Left colon (tissue), 2 donors: ENCODE data around the gene NNT. TPM values are rescaled to one million over a fixed set of nuclear protein-coding genes. Genes with fewer than 3 reads are reported as not detected.
"Not testable (repeated sequence)": the region's sequence is repeated elsewhere in the genome, so short reads cannot be mapped to it uniquely, and the experiment has no call there.

Source experiments
- ATAC-seq: fragments of 200-7000 bp; cut with Tn5 transposase; one replicate; pipeline ENCODE4 v1.9.1; 2020; ENCODE audit warnings: mild to moderate bottlenecking, moderate library complexity
- DNase-seq, 2 donors: peaks; one replicate each; pipeline ENCODE4 v3.0.0-alpha.2; 2020
- intact Hi-C, 2 donors: fragments of 100-400 bp; cut with DNase I in 1 of 2; cut with micrococcal nuclease in 1 of 2; formaldehyde crosslinking; loops; one replicate each; pipeline versions ENCODE4 v1.11.2 to v1.14.0; 2022; cut with DNase I, micrococcal nuclease
- total RNA-seq, 2 donors: library from RNA; stranded (reverse); fragmentation: NEBNext Ultra II Directional; extraction: Animal tissue kit (Norgen Biotek cat#: 25700); gene quantifications; one replicate each; pipeline ENCODE4 v1.2.1, GENCODE V29; 2021
- donor health status: DM: no; HTN: no; CAD: no.
- donor health status: DM: yes; HTN: yes; CAD: no.

NNT gene
- total RNA-seq, 2 donors from 2014 or later, result 110 to 146 TPM

DNA sequence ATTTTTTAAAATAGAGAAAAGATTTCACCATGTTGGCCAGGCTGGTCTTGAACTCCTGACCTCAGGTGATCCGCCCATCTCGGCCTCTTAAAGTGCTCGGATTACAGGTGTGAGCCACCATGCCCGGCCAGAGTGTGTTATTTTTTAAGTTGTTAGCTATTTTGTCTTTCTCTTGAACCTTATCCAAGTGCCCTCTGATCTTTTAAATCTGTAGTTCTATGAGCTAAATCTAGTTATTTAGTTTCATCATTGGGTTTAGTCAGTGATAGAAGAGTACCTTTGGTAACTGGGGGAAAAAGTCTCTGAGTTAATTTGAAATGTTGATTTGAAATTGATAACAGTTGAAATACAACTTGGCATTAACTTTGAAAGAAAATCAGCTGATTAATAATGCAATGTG is 88.3 kb downstream of the NNT start:
- ATAC-seq, result no peak
- no peak for DNase-seq
- intact Hi-C loops, result no loop called here

DNA sequence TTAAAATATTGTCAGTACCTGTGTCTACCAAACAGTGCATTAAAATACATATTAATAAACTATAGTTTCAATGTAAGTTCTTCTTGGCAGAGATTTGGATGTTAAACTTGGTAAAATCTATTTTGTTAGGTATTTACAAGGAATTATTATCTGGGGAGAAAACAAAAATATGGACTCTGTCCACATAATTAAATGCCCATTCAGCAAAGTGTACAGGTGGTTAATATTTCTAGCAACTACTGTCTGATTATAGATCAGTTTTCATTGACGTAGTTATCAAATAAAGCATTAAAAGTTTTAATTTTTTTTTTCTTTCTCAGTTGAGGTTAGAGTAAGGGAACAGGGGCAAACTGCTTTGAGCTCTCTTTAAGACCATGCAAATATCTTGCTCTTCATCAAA is 88.9 kb downstream of the NNT start:
- ATAC-seq (no peak), DNase-seq (no peak)
- intact Hi-C loops, result no loop called here

DNA sequence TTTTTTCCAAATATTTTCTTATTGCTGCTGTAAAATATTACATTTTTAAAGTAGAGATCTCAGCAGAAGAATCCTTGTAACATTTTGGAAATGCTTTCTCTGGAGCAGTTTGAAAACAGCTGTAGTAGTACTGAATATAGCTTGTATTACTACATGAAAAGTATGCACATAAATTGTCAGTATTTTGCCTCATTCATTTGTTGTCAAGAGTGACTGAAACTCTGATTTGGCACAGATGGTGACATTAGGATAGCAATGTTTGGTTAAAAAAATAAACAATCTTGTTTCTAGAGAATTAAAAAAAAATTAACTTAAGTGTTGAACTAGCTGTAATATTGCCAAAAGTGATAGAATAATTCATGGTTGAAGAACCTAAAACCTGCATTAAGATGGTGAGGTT is 90.4 kb downstream of the NNT start:
- intact Hi-C loops, result no loop called here
- ATAC-seq (no peak), DNase-seq (no peak)

DNA sequence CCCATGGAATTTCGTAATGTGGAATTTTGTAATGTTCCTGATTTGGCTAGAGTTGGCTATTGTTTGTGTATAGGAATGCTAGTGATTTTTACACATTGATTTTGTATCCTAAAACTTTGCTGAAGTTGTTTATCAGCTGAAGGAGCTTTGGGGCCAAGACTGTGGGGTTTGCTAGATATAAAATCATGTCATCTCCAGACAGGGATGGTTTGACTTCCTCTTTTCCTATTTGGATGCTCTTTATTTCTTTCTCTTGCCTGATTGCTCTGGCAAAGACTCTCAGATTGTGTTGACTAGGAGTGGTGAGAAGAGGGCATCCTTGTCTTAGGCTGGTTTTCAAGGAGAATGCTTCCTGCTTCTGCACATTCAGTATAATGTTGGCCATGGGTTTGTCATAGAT is 91.0 kb downstream of the NNT start:
- intact Hi-C loops, result no loop called here
- DNase-seq (no peak), ATAC-seq (no peak)

DNA sequence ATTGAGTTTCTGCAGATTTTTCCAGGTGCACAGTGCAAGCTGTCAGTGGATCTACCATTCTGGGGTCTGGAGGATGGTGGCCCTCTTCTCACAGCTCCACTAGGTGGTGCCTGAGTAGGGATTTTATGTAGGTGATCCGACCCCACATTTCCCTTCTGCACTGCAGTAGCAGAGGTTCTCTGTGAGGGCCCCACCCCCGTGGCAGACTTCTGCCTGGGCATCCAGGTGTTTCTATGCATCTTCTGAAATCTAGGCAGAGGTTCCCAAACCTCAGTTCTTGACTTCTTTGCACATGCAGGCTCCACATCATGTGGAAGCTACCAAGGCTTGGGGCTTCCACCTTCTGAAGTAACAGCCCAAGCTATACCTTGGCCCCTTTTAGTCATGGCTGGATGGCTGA is 93.5 kb downstream of the NNT start:
- intact Hi-C loops, ATAC-seq, DNase-seq: not testable (repeated sequence)

DNA sequence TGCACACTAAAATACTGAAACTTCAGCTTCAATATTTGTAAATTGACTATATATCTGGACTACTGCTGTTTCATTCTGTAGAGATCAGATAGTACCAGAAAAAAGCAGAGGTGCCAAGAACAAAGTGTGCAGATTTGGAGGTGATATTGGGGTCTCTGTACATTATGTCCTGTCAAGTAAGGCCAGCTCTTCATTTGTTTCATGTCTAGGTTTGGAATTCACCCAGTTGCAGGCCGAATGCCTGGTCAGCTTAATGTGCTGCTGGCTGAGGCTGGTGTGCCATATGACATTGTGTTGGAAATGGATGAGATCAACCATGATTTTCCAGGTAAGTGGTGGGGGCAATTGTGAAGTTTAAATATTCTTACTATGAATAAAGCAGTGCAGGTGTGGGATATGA is 96.9 kb downstream of the NNT start:
- intact Hi-C loops, result no loop called here
- no peak for DNase-seq
- no peak for ATAC-seq

DNA sequence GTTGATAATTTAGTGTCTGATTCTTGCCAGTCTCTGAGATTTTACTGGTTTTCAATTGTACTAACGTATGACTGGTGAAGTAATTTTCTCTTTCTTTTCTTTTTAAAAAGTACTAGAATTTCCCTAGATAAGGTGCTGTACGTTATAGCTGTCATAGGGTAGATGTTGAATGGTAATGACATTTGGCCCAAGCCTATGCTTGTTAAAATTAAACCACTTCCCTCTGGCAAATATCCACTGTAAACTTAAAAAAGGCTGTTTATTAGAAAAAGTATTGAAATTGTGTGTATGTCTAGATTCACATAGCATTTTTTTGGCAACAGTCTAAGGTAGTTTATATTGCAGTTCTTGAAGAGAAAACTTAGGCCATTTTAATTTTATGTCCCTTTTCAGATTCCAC is 97.6 kb downstream of the NNT start:
- DNase-seq (no peak), ATAC-seq (no peak)
- intact Hi-C loops, result no loop called here

DNA sequence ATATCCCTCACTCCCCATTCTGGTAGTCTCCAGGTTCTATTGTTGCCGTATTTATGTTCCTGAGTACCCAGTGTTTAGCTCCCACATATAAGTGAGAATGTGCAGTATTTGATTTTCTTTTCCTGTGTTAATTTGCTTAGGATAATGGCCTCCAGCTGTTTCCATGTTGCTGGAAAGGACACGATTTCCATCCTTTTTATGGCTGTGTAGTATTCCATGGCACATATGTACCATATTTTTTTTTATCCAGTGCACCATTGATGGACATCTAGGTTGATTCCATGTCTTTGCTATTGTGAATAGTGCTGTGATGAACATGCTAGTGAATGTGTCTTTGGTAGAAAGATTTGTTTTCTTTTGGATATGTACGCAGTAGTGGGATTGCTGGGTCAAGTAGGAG is 98.2 kb downstream of the NNT start:
- intact Hi-C loops, result no loop called here
- DNase-seq (no peak), ATAC-seq (no peak)

DNA sequence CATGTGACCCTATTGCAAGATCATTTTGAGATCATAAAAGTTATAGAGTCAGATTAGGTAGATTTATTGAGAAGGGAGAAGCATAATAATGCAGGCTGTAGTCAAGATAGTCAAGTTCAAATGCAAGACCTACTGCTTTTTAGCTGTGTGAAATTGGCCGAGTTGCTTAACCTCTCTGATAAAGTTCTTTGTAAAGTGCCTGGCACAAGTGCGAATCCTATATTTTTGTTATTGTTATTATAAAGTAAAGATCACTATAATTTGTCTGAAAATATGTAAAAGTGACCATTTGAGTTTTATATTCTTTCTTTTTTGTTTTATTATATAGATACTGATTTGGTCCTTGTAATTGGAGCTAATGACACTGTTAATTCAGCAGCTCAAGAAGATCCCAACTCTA is 99.3 kb downstream of the NNT start:
- ATAC-seq (no peak), DNase-seq (no peak)
- intact Hi-C loops, result no loop called here

DNA sequence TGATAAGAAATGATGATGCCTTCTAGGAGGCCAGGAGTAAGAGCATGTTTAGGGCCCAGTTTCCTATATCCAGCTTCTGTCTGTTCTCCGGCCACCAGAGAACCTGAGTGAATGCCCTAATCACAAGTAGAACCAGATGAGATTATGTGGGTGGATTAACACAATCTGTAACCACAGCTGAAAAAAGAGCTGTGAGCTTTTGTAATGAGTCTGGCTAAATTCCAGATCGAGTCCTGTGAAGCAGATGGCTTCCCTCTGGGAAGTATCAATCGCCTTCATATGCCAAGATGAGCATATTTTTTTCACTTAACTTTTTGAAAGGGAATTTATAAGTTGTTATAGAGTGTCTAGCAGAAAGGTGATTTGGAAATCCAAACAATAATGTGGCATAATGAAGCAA is 99.8 kb downstream of the NNT start:
- ATAC-seq (no peak), DNase-seq (no peak)
- intact Hi-C loops, result no loop called here

DNA sequence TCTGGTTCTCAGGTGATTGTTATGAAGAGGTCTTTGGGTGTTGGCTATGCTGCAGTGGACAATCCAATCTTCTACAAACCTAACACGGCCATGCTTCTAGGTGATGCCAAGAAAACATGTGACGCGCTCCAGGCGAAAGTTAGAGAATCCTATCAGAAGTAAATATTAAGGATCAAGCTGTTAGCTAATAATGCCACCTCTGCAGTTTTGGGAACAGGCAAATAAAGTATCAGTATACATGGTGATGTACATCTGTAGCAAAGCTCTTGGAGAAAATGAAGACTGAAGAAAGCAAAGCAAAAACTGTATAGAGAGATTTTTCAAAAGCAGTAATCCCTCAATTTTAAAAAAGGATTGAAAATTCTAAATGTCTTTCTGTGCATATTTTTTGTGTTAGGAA is 101.3 kb downstream of the NNT start:
- intact Hi-C loops, result no loop called here
- ATAC-seq, result no peak
- no peak for DNase-seq

DNA sequence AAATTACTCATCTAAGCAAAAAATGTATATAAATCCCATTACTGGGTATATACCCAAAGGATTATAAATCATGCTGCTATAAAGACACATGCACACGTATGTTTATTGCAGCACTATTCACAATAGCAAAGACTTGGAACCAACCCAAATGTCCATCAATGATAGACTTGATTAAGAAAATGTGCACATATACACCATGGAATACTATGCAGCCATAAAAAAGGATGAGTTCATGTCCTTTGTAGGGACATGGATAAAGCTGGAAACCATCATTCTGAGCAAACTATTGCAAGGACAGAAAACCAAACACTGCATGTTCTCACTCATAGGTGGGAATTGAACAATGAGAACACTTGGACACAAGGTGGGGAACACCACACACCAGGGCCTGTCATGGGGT is 103.6 kb downstream of the NNT start:
- DNase-seq, ATAC-seq, intact Hi-C loops: not testable (repeated sequence)

DNA sequence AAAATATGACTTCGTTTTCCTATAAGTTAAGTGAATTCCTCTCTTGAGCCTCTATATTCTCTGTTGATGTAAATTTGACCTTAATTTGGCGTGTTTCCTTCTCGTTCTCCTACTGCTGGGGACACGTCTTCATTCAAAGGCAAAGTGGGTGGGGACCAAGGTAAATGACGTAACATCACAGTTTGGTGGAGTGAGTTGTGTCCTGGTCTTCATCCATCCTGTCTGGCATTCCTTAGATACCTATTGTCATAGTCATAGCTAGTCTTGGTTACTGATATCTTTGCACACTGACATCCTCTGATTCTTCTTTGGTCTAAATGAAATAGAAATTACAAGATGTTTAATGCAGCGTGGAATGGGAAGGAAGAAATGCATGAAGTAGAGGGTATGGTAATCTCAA is 108.5 kb downstream of the NNT start:
- no peak for ATAC-seq
- intact Hi-C loops, result no loop called here
- DNase-seq, result no peak

DNA sequence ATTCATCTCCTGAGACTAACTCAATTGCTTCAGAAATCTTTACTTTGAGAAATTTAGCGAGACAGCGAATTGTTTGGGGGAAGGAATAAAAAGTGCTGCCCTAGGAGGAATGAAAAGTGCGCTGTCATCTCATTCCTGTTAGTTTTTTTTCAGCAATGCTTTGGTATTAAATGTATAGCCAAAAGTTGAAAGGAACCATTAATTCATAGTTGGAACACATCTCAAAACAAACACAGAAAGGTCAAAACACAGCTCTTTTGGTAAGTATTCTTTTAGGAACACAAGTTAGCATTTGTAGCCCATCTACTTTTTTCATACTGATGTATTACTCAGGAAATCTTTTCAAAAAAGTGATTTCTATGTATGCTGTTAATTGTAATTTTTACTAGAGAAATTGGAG is 109.1 kb downstream of the NNT start:
- no peak for DNase-seq
- ATAC-seq, result no peak
- intact Hi-C loops, result no loop called here

DNA sequence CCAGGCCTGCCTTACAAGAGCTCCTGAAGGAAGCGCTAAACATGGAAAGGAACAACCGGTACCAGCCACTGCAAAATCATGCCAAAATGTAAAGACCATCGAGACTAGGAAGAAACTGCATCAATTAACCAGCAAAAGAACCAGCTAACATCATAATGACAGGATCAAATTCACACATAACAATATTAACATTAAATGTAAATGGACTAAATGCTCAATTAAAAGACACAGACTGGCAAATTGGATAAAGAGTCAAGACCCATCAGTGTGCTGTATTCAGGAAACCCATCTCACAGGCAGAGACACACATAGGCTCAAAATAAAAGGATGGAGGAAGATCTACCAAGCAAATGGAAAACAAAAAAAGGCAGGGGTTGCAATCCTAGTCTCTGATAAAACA is 116.8 kb downstream of the NNT start:
- ATAC-seq, DNase-seq, intact Hi-C loops: not testable (repeated sequence)

DNA sequence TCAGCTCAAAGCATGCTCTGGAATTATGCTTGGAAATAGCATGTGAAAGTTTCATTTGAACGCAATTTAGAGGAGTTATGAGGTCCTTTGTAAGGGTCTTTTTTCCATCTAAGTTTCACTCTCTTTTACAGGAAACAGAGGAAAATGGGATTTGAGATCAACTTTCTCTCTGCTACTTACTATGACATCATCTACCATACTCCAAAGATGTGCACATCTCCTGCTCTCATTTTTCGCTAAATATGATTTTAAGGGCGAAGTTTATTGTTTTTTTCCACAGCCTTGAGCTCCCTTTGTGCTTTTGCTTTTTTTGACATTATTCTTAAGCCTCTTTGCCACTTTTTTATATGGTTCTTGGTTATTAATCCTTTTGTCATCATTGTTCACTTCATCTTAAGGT is 125.6 kb downstream of the NNT start:
- intact Hi-C loops, result no loop called here
- ATAC-seq, result no peak
- no peak for DNase-seq

DNA sequence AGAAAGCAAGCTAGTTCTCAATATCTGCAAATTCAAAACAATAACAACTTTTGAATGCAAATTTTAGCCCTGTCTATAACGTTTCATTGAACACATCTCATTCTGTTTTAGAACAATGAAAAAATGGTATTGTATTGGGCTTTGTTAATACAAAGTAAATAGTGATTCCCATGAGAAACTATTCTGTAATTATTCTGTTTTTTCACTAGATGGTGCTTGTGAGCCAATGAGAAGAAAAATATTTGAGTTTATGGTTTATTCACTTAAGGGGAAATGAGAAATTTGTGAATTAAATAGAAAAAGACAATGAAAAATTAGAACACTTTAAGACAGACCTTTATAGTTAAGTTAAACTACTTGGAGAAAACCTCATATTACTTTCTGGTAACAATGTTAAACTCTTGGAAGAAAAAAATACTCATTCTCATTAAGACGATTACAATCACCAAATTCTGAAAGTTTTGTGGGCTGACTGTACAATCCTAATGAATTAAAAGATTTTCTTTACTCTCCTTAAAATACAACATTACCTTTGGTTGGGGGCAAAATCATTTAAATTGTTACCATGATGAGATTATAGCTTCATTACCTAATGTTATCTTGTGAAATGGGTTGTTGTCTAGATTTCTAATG is 127.0 kb downstream of the NNT start:
- DNase-seq, result no peak

DNA sequence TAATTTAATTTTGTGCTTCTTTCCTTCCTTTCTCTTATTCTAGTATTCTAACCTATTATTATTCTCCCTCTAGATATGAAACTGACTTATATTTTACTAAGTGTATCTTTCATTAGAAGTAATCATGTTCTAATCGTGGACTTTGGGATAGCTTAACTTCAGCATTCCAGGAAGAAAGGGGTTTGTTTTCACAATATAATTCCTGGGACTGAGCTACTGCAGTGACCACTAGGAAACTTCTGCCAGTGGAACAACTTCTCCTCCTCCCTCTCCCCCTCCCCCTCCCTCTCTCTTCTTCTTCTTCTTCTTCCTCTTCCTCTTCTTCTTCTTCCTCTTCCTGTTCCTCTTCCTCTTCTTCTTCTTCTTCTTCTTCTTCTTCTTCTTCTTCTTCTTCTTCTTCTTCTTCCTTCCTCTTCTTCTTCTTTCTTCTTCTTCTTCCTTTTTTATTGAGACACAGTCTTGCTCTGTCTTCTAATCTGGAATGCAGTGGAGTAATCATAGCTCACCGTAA is 127.9 kb downstream of the NNT start:
- intact Hi-C loops, result loop anchor here in 1 of 2 donors (10.0 kb wide), 1 partner anchor 1044 kb away; no protein-coding TSS in a partner anchor
- ATAC-seq (no peak), DNase-seq (no peak)

More for the DNA sequence above, 127.0 kb downstream of the NNT start:
- intact Hi-C loops, result loop anchor here in 1 of 2 donors (10.0 kb wide), 1 partner anchor 1045 kb away; no protein-coding TSS in a partner anchor
- ATAC-seq, result no peak

DNA sequence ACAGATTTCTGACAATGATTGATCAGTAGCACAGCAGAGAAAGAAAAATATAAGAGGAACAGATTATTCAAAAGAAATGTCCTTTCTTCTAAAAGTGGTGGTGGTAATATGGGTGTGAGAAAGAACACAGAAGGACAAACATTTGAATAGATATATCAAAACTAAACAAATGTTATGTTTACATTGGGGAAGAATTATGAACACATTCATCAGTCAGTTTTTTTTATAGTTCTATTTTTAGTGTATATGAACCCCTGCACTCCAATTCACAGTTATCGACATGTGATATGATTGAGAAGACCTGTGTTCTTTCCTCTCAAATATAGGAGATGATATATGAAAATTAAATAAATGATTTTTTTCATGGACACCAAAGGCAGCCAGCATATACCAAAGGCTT is 128.6 kb downstream of the NNT start:
- intact Hi-C loops, result loop anchor here in 1 of 2 donors (10.0 kb wide), 1 partner anchor 1043 kb away; no protein-coding TSS in a partner anchor
- ATAC-seq (no peak), DNase-seq (no peak)

DNA sequence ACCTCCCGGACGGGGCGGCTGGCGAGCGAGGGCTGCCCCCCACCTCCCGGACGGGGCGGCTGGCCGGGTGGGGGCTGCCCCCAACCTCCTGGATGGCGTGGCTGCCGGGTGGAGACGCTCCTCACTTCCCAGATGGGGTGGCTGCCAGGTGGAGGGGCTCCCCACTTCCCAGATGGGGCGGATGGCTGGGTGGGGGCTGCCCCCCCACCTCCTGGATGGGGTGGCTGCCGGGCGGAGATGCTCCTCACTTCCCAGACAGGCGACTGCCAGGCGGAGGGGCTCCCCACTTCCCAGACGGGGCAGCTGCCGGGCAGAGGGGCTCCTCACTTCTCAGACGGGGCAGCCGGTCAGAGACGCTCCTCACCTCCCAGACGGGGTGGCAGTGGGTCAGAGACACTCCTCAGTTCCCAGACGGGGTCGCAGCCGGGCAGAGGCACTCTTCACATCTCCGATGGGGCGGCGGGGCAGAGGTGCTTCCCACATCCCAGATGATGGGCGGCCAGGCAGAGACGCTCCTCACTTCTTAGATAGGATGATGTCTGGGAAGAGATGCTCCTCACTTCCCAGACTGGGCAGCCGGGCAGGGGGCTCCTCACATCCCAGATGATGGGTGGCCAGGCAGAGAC is 143.1 kb downstream of the NNT start:
- ATAC-seq, intact Hi-C loops, DNase-seq: not testable (repeated sequence)

DNA sequence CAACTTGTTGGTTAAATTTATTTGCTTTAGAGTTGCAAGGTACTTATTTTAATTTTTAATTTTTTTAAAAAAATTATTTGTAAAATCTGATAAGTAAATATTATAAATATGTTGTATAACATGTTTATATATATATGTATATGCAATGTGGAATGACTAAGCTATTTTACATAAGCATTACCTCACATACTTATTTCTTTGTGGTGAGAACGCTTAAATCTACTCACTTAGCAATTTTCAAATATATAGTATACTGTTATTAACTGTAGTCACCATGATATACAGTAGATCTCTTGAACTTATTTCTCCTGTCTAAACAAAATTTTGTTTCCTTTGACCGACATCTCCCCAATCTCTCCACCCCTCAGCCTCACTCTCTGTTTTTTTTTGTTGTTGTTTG is 147.8 kb downstream of the NNT start:
- intact Hi-C loops, result no loop called here
- DNase-seq, result no peak
- ATAC-seq, result no peak
